Measurements from ENCODE around the gene VTI1A.

- no peak for TF ChIP-seq CTCF (IDR thresholded peaks at IDR 0.05)
- no peak for TF ChIP-seq POLR2A (IDR thresholded peaks at IDR 0.05)
- TF ChIP-seq POLR2AphosphoS5 (IDR thresholded peaks at IDR 0.05) = no peak
Measured at GRCh38 chr10:112491144-112491543, 44.1 kb downstream of the VTI1A start.
